Activated CD8-positive, alpha-beta memory T cell treated with anti-CD3 and anti-CD28 coated beads, Interleukin-2, amount 10 ng/mL, durations not matched to agents 7 days and 5 days (primary cell): ENCODE measurements around the gene ZNF532. TPM values are rescaled to one million over a fixed set of nuclear protein-coding genes. Genes with fewer than 3 reads are reported as not detected.
A peak's percentile ranks its signal among the peaks of the same experiment; 100 is the strongest.

Experiments used
- ATAC-seq: fragments of 150-1000 bp; cut with Tn5 transposase; one replicate; pipeline ENCODE4 v1.10.0; 2021; ENCODE audit warnings: moderate library complexity
- CTCF ChIA-PET: fragments of 350-600 bp; sonication (Branson Sonifier 250); formaldehyde crosslinking; loops from one replicate; lab custom pipeline; 2021; ENCODE audit warnings: antibody characterized with exemption; lab: Charles Lee
- DNase-seq: peaks from one replicate; pipeline ENCODE4 v3.0.0-alpha.2; 2020
- H3K27ac Mint-ChIP-seq: one replicate; pipeline ENCODE4 v1.8.0; 2021; ENCODE audit warnings: mild to moderate bottlenecking, mixed read lengths
- H3K27me3 Mint-ChIP-seq: one replicate; pipeline ENCODE4 v1.8.0; 2021; ENCODE audit warnings: mixed read lengths
- H3K36me3 Mint-ChIP-seq: one replicate; pipeline ENCODE4 v1.8.0; 2021; ENCODE audit warnings: mild to moderate bottlenecking, mixed read lengths
- H3K4me1 Mint-ChIP-seq: one replicate; pipeline ENCODE4 v1.8.0; 2021; ENCODE audit warnings: mixed read lengths
- H3K4me3 Mint-ChIP-seq: one replicate; pipeline ENCODE4 v1.8.0; 2021; ENCODE audit warnings: mild to moderate bottlenecking, moderate library complexity, mixed read lengths
- H3K9me3 Mint-ChIP-seq: one replicate; pipeline ENCODE4 v1.8.0; 2022; ENCODE audit warnings: low read depth, mixed read lengths
- total RNA-seq, 2 experiments: library from RNA; stranded (reverse); gene quantifications; one replicate each; pipeline ENCODE4 v1.2.3, GENCODE V29; 2021

The ZNF532 gene
- total RNA-seq, 2 experiments from 2014 or later: 2.4 to 3.5 TPM

DNA sequence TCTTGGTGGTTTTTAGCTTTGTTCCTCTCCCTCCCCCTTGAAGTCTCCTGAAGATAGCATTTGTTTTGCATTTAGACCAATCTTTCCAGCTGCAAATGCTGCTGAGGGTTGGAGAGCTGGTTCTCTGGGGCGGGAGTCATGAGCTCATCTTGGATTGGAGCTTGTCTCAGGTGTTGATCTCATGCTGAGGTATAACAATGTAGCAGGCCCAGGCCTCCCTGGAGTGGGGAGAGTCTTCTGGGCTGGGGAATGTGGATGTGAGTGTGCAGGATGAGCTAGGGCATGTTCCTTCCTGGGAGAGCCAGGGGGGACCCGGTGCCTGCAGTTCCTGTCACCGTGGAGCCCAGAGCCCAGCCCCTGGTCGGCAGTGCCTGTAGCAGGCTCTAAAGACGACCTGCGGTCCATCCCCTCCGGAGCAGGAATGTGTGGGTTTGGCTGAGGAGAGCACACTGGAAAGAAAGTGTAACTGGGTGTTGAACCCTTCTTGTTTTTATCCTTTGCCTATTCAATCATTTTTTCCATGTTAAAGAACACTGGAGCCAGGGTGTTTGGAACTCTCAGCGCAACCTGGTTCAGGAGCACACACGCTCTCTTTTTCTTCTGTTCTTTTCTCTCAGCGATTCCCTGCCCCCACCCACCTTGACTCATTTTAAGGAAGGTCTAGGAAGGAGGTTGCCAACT lies 2.7 kb downstream of the ZNF532 start:
- Mint-ChIP-seq H3K27ac (no peak overlapping the region), H3K27me3 (peaks cover 54% of the 10 kb centered on the region), H3K9me3 (no peaks in the 10 kb centered on the region), H3K4me1 (peaks cover 4% of the 10 kb centered on the region), H3K4me3 (no peak overlapping the region), H3K36me3 (no peaks in the 10 kb centered on the region)
- CTCF ChIA-PET: interaction anchor here (0.9 kb wide), 1 partner anchor 203 kb away, joined by 3 read pairs; no protein-coding TSS in a partner anchor
- ATAC-seq (no peak), DNase-seq (no peak)

DNA sequence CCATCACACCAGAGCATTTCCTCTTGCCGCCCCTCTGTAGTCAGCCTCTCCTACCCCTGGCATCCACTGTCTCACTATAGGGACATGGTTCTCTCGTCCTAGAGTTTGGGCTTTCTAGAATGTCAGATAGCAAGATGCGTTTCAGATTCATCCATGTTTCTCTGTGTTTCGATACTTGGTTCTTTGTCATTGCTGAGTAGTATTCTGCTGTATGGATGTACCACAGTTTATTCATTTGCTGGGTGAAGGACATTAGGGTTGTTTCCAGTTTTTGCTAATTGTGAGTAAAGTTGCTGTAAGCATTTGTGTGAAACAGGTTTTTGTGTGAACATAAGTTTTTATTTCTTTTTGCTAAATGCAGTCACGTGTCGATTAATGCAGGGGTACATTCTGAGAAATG lies 3.8 kb downstream of the ZNF532 start:
- Mint-ChIP-seq H3K4me3 (no peak overlapping the region), H3K4me1 (no peaks in the 10 kb centered on the region), H3K27ac (no peak overlapping the region), H3K27me3 (peaks cover 53% of the 10 kb centered on the region), H3K9me3 (no peaks in the 10 kb centered on the region), H3K36me3 (no peaks in the 10 kb centered on the region)
- CTCF ChIA-PET: no interaction called here
- ATAC-seq (no peak), DNase-seq (no peak)

DNA sequence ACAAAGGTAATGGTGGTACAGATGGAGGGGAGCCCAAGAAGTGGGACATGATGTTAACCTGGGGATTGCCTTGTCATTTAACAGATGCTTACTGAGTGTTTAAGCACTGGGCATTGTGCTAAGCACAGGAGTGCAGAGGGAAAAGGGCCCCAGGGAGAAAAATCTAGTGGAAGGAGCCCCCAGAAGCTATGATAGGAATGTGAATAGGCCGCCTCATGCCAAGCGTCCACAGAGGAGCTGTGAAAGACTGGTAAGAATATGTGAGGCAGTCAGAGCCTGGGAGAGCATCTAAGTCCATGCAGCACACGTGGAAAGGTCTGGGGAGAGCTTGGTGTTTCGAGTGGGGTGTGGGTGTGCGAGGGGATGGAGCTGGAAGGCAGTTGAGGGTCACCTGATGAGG lies 5.5 kb downstream of the ZNF532 start:
- Mint-ChIP-seq H3K9me3 (no peaks in the 10 kb centered on the region), H3K4me3 (no peak overlapping the region), H3K27ac (no peak overlapping the region), H3K36me3 (no peaks in the 10 kb centered on the region), H3K4me1 (no peaks in the 10 kb centered on the region), H3K27me3 (peaks cover 43% of the 10 kb centered on the region)
- DNase-seq (no peak), ATAC-seq (no peak)
- CTCF ChIA-PET: no interaction called here

DNA sequence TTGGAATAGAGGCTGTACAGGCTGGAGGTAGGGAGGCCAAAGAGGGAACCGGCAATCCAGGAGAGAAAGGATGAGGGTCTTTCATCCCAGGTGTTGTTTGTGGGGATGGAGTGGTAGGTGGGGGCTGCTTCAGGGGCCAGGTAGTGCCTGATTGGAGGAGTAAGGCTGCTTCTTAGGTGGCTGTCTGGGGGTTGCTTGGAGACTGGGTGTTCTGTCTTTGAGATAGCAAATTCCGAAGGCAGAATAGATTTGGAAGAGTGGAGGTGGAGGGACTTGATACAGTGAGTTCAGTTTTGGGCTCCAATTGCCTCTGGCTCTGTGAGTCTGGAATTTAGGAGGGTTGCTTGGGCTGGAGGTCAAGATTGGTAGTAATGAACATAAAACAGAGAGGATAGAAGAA lies 5.9 kb downstream of the ZNF532 start:
- no peaks in the 10 kb centered on the region for H3K9me3 Mint-ChIP-seq
- no peak for ATAC-seq
- CTCF ChIA-PET: no interaction called here
- no peak for DNase-seq
- H3K27me3 Mint-ChIP-seq: peaks cover 40% of the 10 kb centered on the region
- no peak overlapping the region for H3K27ac Mint-ChIP-seq
- no peaks in the 10 kb centered on the region for H3K4me1 Mint-ChIP-seq
- no peak overlapping the region for H3K4me3 Mint-ChIP-seq
- H3K36me3 Mint-ChIP-seq: no peaks in the 10 kb centered on the region

DNA sequence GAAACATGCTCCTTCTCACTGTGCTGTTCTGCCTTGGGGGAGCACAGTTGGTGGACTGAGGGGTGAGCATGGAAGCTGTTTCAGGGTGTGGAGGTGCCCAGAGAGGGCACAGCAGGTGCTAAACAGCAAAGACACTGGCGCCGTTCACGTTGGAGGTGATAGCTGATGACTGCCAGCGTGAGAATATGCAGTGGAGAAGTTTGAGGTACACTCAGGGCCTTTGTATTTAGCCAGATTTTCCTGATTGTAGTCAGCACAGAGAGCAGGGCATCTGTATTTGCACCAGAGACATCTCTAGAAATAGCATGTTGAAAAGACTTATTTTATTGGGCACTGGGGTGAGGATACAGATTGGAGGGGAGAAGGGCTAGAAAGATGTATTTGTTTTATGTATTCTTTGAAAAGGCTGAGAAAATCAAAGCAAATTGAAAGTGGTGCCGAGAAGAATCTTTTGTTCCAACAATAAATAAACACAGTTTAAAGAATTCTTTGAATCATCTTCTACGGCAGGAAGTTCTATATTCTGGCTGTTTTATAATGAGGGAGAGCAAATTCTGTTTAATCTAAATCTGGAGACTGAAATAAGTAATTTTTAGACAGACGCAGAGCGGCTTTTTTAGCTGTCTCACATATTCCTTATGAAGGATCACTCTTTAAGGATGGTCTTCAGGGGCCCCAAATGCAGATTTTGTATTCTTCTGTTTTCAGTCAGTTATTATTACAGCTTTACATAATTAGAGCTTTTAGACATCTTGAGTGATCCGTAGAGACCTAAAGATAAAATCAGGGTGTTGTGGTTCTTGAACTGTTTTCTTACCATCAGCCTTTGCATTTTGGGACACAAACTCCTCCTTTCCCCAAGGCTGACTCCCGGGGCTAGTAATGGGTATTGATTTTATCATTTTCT lies 7.1 kb downstream of the ZNF532 start:
- H3K9me3 Mint-ChIP-seq: no peaks in the 10 kb centered on the region
- CTCF ChIA-PET: interaction anchor here (1.3 kb wide), 1 partner anchor 103 kb away, joined by 3 read pairs; no protein-coding TSS in a partner anchor
- H3K27ac Mint-ChIP-seq: no peak overlapping the region

DNA sequence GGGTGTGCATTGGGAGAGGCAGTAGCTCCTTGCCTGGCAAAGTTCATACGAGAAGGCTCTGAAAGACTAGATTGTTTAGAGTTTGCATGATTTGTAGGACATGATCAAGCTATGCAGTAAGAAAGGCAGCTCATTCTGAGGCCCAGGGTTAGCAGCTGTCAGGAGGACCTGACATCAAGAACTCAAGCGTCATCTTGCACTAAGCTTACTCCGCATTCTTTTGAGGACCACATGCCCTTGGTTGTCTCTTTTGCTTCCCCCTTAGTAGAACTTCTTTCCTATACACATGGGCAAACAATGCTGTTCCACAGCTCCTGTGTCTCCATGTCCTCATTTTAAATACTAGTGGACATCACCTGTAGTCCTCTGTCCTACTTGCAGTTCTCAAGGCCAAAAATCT lies 14.0 kb downstream of the ZNF532 start:
- DNase-seq (no peak), ATAC-seq (no peak)
- Mint-ChIP-seq H3K36me3 (no peaks in the 10 kb centered on the region), H3K27me3 (peaks cover 18% of the 10 kb centered on the region), H3K9me3 (no peaks in the 10 kb centered on the region), H3K4me1 (no peaks in the 10 kb centered on the region), H3K4me3 (no peak overlapping the region), H3K27ac (no peak overlapping the region)
- CTCF ChIA-PET: no interaction called here

More for the DNA sequence above, 7.1 kb downstream of the ZNF532 start:
- Mint-ChIP-seq H3K4me3 (no peak overlapping the region), H3K4me1 (no peaks in the 10 kb centered on the region), H3K27me3 (peaks cover 30% of the 10 kb centered on the region), H3K36me3 (no peaks in the 10 kb centered on the region)
- ATAC-seq (no peak), DNase-seq (no peak)

DNA sequence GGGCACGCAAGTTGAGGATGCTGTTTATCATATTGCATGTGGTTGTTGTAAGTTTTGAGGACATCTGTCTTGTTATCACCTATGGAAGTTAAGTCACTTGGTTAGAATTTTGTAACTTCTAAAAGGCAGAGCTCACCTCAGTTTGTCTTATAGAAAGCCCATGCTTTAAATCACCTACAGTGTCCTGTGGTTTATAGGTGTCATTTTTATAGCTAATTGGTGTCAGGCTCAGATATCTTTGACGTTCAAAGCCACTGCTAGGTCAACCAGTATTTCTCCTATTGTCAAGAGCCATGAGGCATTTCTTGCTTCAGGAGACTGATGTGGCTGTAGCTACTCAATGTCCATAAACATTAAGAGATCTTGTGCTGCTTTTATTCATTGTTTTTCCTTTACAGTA lies 16.8 kb downstream of the ZNF532 start:
- Mint-ChIP-seq H3K36me3 (no peaks in the 10 kb centered on the region), H3K27me3 (peaks cover 25% of the 10 kb centered on the region), H3K9me3 (no peaks in the 10 kb centered on the region), H3K27ac (no peak overlapping the region), H3K4me3 (no peak overlapping the region), H3K4me1 (peaks cover under 1% of the 10 kb centered on the region)
- CTCF ChIA-PET: no interaction called here
- ATAC-seq (no peak), DNase-seq (no peak)

DNA sequence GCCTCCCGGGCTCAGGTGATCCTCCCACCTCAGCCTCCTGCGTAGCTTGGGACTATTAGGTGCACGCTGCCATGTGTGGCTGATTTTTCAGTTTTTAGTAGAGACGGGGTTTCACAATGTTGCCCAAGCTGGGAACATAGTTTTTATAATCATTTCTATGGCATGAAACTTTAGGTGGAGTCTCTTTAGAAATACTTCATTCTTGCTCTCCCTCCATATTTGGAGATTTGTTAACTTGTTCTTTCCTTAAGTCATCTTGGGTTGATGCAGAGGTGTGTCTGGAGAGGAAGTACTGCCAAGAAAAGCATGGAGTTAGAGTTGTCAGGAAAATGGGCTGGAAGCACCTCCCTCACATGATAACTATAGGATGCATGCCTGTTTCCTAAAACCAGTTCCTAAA lies 17.4 kb downstream of the ZNF532 start:
- no peaks in the 10 kb centered on the region for H3K9me3 Mint-ChIP-seq
- H3K27me3 Mint-ChIP-seq: peaks cover 26% of the 10 kb centered on the region
- H3K4me3 Mint-ChIP-seq: no peak overlapping the region
- ATAC-seq (no peak), DNase-seq (no peak)
- no peaks in the 10 kb centered on the region for H3K36me3 Mint-ChIP-seq
- H3K4me1 Mint-ChIP-seq: peaks cover 5% of the 10 kb centered on the region
- no peak overlapping the region for H3K27ac Mint-ChIP-seq
- CTCF ChIA-PET: no interaction called here

DNA sequence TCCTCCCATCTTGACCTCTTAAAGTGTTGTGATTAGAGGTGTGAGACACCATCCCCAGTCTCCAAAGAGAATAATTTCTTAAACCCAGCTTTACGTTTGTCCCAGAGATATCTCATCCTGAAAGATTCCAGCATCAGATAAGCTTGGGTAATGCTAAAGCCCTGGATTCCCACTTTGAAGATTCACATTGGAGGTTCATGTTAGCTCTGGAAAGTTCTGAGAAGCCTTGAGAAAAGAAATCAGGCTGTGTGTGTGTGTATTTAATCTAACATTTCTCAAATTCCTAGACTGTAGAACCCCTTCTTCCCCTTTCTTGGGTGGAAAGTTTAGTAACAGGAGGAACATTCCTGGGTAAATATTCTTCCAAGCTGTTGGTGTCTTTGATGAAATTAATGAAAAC lies 18.0 kb downstream of the ZNF532 start:
- CTCF ChIA-PET: no interaction called here
- peaks cover 26% of the 10 kb centered on the region for H3K27me3 Mint-ChIP-seq

DNA sequence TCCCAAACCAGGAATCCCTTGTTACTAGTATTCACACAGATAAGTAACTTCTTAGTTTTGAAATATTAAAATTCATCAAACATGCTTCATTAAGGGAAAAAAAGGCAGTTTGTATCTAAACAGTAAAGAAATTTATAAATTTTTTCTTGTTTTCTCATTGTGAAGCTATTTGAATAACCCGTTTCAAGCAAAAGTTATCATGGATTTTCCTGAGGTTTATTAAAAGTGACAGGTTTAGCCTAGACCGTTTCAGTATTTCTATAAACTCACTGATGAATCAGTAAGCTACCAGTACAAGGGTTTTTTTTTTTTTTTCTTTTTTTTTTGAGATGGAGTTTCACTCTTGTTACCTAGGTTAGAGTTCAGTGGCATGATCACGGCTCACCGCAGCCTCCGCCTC lies 20.0 kb downstream of the ZNF532 start:
- ATAC-seq (no peak), DNase-seq (no peak)
- Mint-ChIP-seq H3K27me3 (peaks cover 28% of the 10 kb centered on the region), H3K4me1 (peaks cover 12% of the 10 kb centered on the region), H3K27ac (no peak overlapping the region), H3K4me3 (no peak overlapping the region), H3K36me3 (no peaks in the 10 kb centered on the region), H3K9me3 (no peaks in the 10 kb centered on the region)
- CTCF ChIA-PET: interaction anchor here (1.3 kb wide), 1 partner anchor 186 kb away, joined by 3 read pairs; no protein-coding TSS in a partner anchor

More for the DNA sequence above, 18.0 kb downstream of the ZNF532 start:
- Mint-ChIP-seq H3K36me3 (no peaks in the 10 kb centered on the region), H3K4me3 (no peak overlapping the region), H3K27ac (no peak overlapping the region), H3K9me3 (no peaks in the 10 kb centered on the region), H3K4me1 (peaks cover 11% of the 10 kb centered on the region)
- DNase-seq (no peak), ATAC-seq (no peak)

DNA sequence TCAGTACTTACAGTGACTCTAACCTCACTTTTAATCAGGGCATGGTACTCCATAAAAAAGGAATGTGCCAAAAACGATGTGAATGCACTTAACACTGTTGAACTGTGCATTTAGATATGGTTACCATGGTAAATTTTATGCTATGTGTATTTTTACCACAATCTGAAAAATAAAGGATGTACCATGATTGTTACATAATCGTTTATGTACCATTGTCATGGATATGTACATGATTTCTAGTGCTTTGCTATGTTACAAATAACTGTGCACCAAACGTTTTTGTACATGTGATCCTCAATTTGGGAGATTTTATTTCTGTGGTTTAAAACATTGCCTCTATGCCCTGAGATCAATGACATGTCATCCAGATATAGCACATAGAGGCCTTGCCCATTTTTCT lies 21.8 kb downstream of the ZNF532 start:
- no peaks in the 10 kb centered on the region for H3K9me3 Mint-ChIP-seq
- no peaks in the 10 kb centered on the region for H3K36me3 Mint-ChIP-seq
- H3K4me1 Mint-ChIP-seq: peaks cover 12% of the 10 kb centered on the region
- no peak for ATAC-seq
- CTCF ChIA-PET: no interaction called here
- H3K27ac Mint-ChIP-seq: no peak overlapping the region
- DNase-seq: no peak
- peaks cover 24% of the 10 kb centered on the region for H3K27me3 Mint-ChIP-seq
- H3K4me3 Mint-ChIP-seq: no peak overlapping the region

DNA sequence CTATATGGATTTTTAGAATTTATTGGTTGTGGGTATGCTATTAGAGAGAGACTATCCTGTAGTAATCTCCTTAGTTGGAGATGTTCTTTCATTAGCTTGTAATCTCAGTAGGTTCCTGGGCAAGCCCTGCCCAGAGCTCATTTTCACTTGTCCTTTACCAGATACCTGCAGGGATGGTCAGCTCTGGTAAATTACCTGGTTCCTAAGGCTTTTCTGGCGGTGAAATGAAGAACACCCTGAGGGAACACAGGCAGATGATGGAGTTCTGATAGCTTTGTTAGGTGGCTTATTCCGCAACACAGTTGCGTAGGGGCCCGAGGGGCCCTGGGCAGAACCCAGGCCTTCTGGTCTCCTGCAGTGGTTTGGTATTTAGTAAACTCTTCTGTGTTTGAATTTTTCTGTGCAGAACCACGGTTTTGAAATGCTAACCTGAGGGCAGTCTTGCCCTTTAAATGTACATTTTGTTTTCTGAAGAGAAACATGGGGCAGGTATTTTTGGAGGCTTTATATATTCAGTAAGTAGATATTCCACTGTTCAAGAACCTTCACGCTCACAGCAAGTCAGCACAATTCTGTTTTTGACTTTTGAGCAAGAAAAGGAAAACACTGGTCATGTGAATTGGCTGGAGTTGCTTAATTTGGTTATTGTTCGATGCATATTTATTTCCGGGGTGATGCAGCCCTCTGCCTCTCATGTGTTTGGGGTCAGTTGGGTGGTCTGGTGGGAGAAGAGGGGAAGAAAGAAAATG lies 22.4 kb downstream of the ZNF532 start:
- H3K4me1 Mint-ChIP-seq: peaks cover 12% of the 10 kb centered on the region
- peaks cover 24% of the 10 kb centered on the region for H3K27me3 Mint-ChIP-seq
- H3K36me3 Mint-ChIP-seq: no peaks in the 10 kb centered on the region
- no peaks in the 10 kb centered on the region for H3K9me3 Mint-ChIP-seq
- peak; percentile 45 for ATAC-seq
- DNase-seq: no peak
- CTCF ChIA-PET: no interaction called here
- no peak overlapping the region for H3K4me3 Mint-ChIP-seq
- no peak overlapping the region for H3K27ac Mint-ChIP-seq

DNA sequence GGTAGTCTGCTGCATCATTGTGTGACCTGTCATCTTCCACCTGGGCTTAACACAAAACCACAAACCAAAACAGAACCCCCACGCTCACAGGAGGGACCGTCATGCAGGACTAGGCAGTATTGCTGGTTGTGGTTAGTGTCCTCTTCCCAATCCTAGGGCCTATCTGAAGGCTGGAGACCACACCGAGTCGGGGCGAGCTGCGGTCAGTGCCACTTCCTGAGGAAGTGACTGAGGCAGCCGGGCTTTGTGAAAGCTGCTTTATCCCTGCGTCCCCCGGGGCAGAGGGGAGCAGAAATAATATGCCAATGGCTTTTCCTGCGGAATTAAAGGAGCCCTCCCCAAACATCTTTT lies 22.9 kb downstream of the ZNF532 start:
- CTCF ChIA-PET: no interaction called here
- Mint-ChIP-seq H3K4me1 (peaks cover 12% of the 10 kb centered on the region), H3K36me3 (no peaks in the 10 kb centered on the region), H3K27me3 (peaks cover 23% of the 10 kb centered on the region), H3K9me3 (no peaks in the 10 kb centered on the region), H3K27ac (no peak overlapping the region), H3K4me3 (no peak overlapping the region)
- peak; percentile 56 for DNase-seq
- ATAC-seq: peak; percentile 49
